GM12891 (cell line): ENCODE measurements around the gene TMC1.

Experiments used
- DNase-seq: peaks from one replicate; pipeline ENCODE4 v3.0.0; 2011; ENCODE audit warnings: low spot score; ENCODE audit not compliant: insufficient read length
- FAIRE-seq: peaks from 2 replicates; lab custom pipeline; 2011; peaks lifted over from hg19 to GRCh38; lab: Jason Lieb, UNC
- PAX5 ChIP-seq: IDR thresholded peaks from 2 replicates; pipeline ENCODE4 v1.6.1; 2011; ENCODE audit warnings: low read length, moderate library complexity, mild to moderate bottlenecking; ENCODE audit not compliant: insufficient read depth, severe bottlenecking
- POLR2A ChIP-seq: IDR thresholded peaks from 2 replicates; pipeline ENCODE4 v1.6.1; 2011; ENCODE audit warnings: low read depth, low read length, control low read depth
- POLR2AphosphoS5 ChIP-seq: IDR thresholded peaks from 2 replicates; pipeline ENCODE4 v1.6.1; 2011; ENCODE audit warnings: low read depth, low read length, control low read depth
- POU2F2 ChIP-seq: IDR thresholded peaks from 2 replicates; pipeline ENCODE4 v1.6.1; 2011; ENCODE audit warnings: low read depth, mild to moderate bottlenecking, control low read depth, low read length, moderate library complexity
- SPI1 ChIP-seq: IDR thresholded peaks from 2 replicates; pipeline ENCODE4 v1.6.1; 2011; ENCODE audit warnings: low read depth, low read length, control low read depth
- TAF1 ChIP-seq: IDR thresholded peaks from 2 replicates; pipeline ENCODE4 v1.6.1; 2011; ENCODE audit warnings: low read depth, low read length, control low read depth

The TMC1 gene

GRCh38 chr9:72657023-72657422 is 135.6 kb downstream of the TMC1 start:
- FAIRE-seq (no peak), DNase-seq (no peak)
- TF ChIP-seq TAF1 (no peak), SPI1 (no peak), PAX5 (no peak), POU2F2 (no peak), POLR2AphosphoS5 (no peak), POLR2A (no peak)

- TF ChIP-seq TAF1 (no peak), SPI1 (no peak), POLR2AphosphoS5 (no peak), POU2F2 (no peak), PAX5 (no peak), POLR2A (no peak)
Observed at GRCh38 chr9:72658703-72659102, 137.3 kb downstream of the TMC1 start.

GRCh38 chr9:72661401-72662135 is 140.2 kb downstream of the TMC1 start:
- no peak for TF ChIP-seq POU2F2
- TF ChIP-seq SPI1, result no peak
- TF ChIP-seq POLR2A, result no peak
- no peak for TF ChIP-seq POLR2AphosphoS5
- TF ChIP-seq PAX5, result no peak
- no peak for TF ChIP-seq TAF1
- FAIRE-seq (no peak), DNase-seq (no peak)

More at GRCh38 chr9:72658703-72659102, 137.3 kb downstream of the TMC1 start:
- FAIRE-seq, result no peak
- DNase-seq, result no peak

- TF ChIP-seq PAX5 (no peak), SPI1 (no peak), POLR2A (no peak), POLR2AphosphoS5 (no peak), TAF1 (no peak), POU2F2 (no peak)
- FAIRE-seq (no peak), DNase-seq (no peak)
Observed at GRCh38 chr9:72665421-72665820, 144.0 kb downstream of the TMC1 start.

GRCh38 chr9:72667181-72667580 is 145.8 kb downstream of the TMC1 start:
- TF ChIP-seq POLR2AphosphoS5 (no peak), POLR2A (no peak), PAX5 (no peak), SPI1 (no peak), POU2F2 (no peak), TAF1 (no peak)
- FAIRE-seq (no peak), DNase-seq (no peak)

- no peak for TF ChIP-seq SPI1
- TF ChIP-seq TAF1, result no peak
- no peak for TF ChIP-seq POU2F2
- no peak for TF ChIP-seq PAX5
- TF ChIP-seq POLR2AphosphoS5, result no peak
- TF ChIP-seq POLR2A, result no peak
- no peak for FAIRE-seq
- DNase-seq, result no peak
Observed at GRCh38 chr9:72674961-72675360, 153.6 kb downstream of the TMC1 start.

- TF ChIP-seq POLR2AphosphoS5, result no peak
- TF ChIP-seq POLR2A, result no peak
- no peak for TF ChIP-seq POU2F2
- TF ChIP-seq TAF1, result no peak
- TF ChIP-seq SPI1, result no peak
- no peak for TF ChIP-seq PAX5
- no peak for FAIRE-seq
Observed at GRCh38 chr9:72675586-72675985, 154.2 kb downstream of the TMC1 start.

GRCh38 chr9:72680593-72681282 is 159.3 kb downstream of the TMC1 start:
- TF ChIP-seq POLR2A (no peak), POLR2AphosphoS5 (no peak), PAX5 (no peak), POU2F2 (no peak), SPI1 (no peak), TAF1 (no peak)
- FAIRE-seq (no peak), DNase-seq (no peak)

More at GRCh38 chr9:72675586-72675985, 154.2 kb downstream of the TMC1 start:
- DNase-seq, result no peak

GRCh38 chr9:72681283-72681630 is 159.8 kb downstream of the TMC1 start:
- TF ChIP-seq PAX5, result no peak
- no peak for TF ChIP-seq POLR2A
- TF ChIP-seq SPI1, result no peak
- no peak for TF ChIP-seq POLR2AphosphoS5
- no peak for TF ChIP-seq POU2F2
- no peak for TF ChIP-seq TAF1
- no peak for FAIRE-seq
- DNase-seq, result no peak

GRCh38 chr9:72684615-72685014 is 163.2 kb downstream of the TMC1 start:
- no peak for DNase-seq
- TF ChIP-seq SPI1, result no peak
- no peak for TF ChIP-seq TAF1
- TF ChIP-seq PAX5, result no peak
- TF ChIP-seq POU2F2, result no peak

More at GRCh38 chr9:72684615-72685014, 163.2 kb downstream of the TMC1 start:
- FAIRE-seq, result no peak
